Activated CD4-positive, alpha-beta T cell treated with anti-CD3 and anti-CD28 coated beads for 1 hour (primary cell): Measurements from ENCODE around the gene PEF1.

ENCODE experiments used
- DNase-seq: peaks from one replicate; pipeline ENCODE4 v3.0.0-alpha.2; 2020

The PEF1 gene

DNA sequence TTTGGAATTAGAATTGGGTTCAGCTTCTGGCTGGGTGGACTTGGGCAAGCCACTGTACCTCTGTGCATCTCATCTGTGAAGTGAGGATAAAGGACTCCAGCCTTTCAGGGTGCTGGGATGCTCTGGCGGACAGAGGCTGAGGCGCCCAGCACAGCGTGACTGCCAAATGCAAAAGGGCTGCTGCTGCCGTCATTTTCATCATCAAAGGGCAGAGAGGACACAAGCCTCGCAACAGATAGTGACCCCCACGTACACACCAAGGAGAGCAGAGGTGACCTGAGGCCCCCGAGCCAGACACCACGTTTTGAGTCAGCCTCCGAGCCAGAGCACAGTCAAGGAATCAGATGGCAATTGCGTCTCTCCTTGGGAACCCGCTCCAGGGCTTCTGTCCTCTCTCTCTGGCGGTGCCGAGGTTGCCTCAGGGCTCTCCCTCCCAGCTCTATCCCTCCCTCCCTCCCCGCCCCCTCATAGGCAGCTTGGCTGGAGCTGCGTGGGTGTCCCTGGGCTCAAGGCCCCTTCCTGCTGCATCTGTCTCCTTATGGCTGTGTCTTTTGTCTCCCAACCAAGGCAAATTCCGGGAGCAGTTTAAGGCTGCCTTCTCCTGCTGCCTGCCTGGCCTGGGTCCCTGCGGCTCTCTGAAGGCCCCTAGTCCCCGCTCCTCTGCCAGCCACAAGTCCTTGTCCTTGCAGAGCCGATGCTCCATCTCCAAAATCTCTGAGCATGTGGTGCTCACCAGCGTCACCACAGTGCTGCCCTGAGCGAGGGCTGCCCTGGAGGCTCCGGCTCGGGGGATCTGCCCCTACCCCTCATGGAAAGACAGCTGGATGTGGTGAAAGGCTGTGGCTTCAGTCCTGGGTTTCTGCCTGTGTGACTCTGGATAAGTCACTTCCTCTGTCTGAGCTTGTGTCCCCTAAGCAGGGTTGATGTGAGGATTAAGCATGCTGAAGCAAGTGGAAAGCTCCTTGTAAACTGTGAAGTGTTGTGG lies 18.2 kb downstream of the PEF1 start:
- DNase-seq = no peak

DNA sequence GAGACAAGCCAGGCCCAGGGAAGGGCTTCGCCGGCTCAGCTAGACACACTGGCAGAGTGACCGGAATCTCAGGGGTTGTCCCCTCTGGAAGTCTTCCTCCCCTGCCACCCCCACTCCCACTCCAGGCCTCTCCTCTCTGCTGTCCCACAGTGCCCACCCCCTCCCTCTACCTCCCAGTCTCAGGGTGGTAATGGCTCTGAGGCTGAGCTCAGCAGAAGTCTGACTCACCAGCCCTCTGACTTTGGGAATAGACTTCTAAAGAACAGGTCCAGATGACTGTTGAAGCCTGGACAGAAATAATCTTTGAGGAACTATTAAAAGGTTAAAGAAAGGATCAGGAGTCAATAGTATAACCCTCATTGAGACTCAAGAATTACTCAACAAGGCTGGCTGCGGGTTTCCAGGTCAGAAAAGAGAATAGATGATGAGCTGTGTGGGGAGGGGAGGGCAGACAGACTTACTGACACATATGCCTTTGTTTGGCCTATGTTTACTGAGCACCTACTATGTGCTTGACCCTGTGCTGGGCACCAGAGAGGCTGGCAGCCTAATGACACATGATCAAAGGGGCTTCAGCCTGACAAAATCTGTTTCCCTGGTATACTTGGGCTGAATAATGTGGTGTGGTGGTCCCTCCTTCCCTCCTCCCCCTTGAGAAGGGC lies 19.0 kb downstream of the PEF1 start:
- DNase-seq = no peak

DNA sequence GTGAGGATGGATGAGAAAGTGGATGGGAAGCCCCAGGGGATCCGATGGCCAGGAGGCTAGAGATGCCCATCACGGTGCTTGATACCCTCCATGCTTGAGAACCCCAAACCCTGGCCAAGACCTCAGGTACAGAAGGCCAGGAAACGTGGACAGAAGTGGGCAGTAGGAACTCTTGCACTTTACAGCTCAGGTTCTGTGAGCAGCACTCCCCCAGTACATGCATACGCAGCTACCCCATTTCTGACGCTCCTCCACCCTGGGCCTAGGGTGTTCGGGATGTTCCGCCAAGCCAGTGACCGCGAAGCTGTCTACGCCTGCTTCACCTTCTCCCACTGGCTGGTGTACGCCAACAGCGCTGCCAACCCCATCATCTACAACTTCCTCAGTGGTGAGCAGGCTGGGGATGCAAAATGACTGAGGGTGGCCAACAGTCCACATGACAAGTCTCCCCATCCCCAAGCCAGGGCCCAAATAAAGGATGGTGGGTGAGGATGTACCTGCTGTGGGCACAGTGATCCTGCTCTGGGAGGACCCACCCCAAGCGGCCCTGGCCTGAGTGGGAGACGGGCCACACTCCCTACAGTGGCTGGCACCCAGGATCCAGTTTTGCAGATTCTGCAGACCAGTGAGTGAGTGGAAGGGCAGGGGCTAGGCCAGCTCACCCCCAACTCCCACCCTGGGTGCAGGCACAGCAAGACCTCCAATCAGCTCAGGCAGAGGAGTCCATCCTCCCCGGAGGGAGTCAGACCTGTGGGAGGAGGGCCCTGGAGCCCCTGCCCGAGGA lies 19.8 kb downstream of the PEF1 start:
- DNase-seq = no peak

DNA sequence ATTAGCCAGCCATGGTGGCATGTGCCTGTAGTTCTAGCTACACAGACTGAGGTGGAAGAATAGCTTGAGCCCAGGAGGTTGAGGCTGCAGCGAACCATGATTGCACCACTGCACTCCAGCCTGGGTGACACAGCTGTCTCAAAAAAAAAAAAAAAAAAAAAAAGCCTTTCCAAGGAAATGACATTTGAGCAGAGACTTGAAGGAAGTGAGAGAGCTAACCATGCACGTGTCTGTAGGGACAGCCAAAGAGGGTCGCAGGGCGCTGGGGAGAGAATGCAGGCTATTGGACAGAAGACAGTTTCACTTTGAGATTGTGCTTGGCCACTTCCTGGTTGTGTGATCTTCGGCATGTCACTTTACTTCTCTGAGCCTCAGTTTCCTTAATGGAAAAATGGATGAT lies 20.4 kb downstream of the PEF1 start:
- no peak for DNase-seq

DNA sequence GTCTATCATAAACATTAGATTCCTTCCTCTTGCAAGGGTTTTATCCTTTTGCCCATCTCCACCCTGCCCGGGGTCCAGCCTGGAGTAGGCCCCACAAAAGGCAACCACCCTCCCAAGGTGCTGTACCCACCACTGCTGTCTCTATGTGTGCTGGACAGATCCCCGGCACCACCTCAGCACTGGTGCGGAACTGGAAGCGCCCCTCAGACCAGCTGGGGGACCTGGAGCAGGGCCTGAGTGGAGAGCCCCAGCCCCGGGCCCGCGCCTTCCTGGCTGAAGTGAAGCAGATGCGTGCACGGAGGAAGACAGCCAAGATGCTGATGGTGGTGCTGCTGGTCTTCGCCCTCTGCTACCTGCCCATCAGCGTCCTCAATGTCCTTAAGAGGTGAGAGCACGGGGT lies 21.3 kb downstream of the PEF1 start:
- DNase-seq = no peak

GRCh38 chr1:31621847-31622730 lies 22.6 kb downstream of the PEF1 start:
- no peak for DNase-seq

GRCh38 chr1:31621498-31621820 lies 23.2 kb downstream of the PEF1 start:
- DNase-seq = no peak

DNA sequence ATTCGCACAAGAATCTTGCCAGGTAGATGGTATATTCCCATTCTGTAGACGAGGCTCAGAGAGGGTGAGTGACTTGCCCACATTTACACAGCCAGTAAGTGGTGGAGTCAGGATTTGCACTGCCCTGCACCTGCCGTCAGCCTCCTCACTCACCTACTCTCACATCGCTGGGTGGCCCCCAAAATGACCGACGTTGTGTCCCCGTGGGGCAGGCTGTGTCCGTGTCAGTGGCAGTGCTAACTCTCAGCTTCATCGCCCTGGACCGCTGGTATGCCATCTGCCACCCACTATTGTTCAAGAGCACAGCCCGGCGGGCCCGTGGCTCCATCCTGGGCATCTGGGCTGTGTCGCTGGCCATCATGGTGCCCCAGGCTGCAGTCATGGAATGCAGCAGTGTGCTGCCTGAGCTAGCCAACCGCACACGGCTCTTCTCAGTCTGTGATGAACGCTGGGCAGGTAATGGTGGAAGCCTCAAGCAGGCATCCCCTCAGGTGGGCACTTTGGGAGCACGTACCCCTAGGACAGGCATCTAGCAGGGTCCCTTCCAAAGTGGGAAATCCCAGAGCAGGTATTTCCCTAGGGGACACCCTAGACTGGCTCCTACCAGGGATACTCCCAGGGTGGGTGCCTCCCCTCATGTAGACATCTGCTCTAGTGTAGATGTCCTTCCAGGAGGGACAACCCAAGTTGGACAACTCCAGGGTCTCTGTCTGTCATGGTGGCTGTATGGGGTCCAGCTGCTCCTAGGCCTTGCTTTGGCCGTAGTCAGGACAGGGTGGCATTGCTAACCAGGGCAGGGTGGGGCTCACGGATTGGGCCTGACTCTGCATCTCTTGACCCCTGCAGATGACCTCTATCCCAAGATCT lies 23.8 kb downstream of the PEF1 start:
- DNase-seq = no peak

GRCh38 chr1:31618916-31619846 lies 25.5 kb downstream of the PEF1 start:
- DNase-seq = no peak

GRCh38 chr1:31617916-31618746 lies 26.5 kb downstream of the PEF1 start:
- no peak for DNase-seq

GRCh38 chr1:31617218-31617915 lies 27.3 kb downstream of the PEF1 start, which contains the start of gene HCRTR1:
HCRTR1 (plus strand) TSS chr1:31617689; CDS start chr1:31619193, 1,504 bp downstream.
- no peak for DNase-seq

DNA sequence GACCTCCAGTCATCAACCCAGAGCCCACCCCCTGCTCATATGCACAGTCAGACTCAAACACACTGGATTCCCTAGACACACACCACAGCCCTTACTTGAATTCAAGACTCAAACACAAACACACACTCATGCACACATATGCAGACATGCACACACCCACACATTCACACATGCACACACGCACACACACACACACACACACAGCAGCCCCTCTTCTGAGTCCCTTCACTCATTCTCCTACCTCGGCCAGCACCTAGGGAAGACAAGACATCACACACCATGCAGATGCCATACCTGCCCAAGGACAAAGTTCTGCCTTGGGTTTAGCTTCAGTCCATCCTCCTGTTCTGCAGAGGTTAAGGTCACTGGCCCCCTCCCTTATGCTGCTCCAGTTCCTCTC lies 28.7 kb downstream of the PEF1 start:
- DNase-seq = no peak

DNA sequence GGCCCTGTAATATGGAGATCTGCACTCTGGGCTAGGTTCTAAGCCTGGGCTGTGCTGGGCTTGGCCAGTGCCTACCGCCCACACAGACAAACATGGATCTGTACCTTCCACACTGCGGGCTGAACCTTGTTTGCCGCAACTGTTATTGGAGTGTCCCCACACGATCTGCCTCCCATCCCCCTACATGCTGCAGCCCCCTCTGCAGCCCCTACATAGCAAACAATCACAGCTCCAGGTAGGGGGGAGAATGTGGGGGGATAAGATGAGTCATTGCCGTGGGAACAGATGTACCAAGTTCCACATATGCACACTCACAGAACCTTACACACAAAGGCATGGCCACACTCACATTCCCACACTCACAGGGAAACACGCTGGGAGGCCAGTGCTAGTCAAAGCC lies 29.3 kb downstream of the PEF1 start:
- DNase-seq = no peak

- no peak for DNase-seq
Measured at GRCh38 chr1:31614414-31615005, 30.2 kb downstream of the PEF1 start.

GRCh38 chr1:31609514-31610118 lies 35.1 kb downstream of the PEF1 start:
- no peak for DNase-seq

- no peak for DNase-seq
Measured at GRCh38 chr1:31607360-31607759, 37.3 kb downstream of the PEF1 start.

- no peak for DNase-seq
Measured at GRCh38 chr1:31605908-31606427, 38.7 kb downstream of the PEF1 start.

DNA sequence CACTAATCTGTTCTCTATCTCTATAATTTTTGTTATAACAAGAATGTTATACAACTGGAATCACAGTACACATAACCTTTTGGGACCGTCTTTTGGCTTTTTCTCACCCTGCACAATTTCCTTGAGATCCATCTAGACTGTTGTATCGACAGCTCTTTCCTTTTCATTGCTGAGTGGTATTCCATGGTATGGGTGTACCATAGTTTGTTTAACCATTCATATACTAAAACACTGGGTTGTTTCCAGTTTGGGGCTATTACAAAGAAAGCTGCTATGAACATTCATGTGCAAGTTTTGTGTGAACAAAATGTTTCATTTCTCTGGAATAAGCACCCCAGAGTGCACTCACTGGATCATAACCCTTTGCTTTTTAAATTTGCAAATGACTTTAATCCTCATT lies 42.6 kb downstream of the PEF1 start:
- DNase-seq = no peak
